Stimulated activated CD8-positive, alpha-beta memory T cell treated with anti-CD3 and anti-CD28 coated beads, Interleukin-12 subunit alpha, Interleukin-12 subunit beta, amount 100 ng/mL, for 4 hours (primary cell): ENCODE results near the gene LARGE2.
A peak's percentile ranks its signal among the peaks of the same experiment; 100 is the strongest.
"Not testable (repeated sequence)": the region's sequence is repeated elsewhere in the genome, so short reads cannot be mapped to it uniquely, and the experiment has no call there.

Experiments
- DNase-seq: peaks from one replicate; pipeline ENCODE4 v3.0.0-alpha.2; 2020; ENCODE audit warnings: low read depth

Gene LARGE2

DNA sequence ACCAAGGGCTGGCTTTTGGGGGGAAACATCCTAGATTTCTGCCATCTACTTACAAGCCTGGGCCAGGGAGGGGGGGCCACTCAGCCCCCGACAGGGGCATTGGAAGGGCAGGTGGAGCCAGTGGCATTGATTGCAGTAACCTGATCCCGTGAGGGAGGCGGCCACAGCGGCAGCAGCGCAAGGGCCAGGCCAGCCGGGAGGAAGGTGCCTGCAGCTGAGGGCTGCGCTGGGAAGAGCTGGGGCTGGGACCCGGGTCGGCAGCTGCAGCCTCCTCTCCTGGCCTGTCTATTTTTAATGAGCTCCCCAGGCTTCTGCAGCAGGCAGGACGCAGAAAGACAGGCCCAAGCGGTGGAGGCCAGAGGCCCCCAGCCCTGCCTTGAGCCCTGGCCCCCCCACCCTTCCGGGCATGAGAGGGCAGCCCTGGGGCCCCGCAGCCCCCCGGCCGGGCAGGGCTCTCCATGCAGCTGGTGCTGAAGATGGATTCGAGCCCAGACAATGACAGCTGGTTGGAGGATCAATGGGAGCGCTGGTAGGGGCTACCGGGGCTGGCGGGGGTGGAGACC, 26.0 kb upstream of the LARGE2 start:
- DNase-seq, result no peak

DNA sequence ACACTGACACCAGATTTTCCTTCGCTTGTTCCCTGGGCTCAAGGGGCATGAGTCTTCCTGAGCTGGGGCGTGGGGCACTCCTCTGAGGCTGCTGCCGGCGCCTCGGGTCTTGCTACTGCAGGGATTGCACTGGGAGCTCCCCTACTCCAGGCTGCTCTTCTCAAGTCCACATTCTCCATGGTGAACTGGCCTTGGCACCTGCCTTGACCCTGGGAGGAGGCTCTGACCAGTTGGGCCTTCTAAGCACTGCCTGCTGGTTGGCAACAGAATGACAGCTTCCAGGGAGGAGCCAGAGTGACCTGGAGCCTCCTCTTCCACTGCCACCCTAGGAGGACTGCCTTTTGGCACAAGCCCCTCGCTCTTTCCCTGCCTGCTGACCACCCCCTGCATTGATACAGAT, 24.9 kb upstream of the LARGE2 start:
- DNase-seq, result no peak

DNA sequence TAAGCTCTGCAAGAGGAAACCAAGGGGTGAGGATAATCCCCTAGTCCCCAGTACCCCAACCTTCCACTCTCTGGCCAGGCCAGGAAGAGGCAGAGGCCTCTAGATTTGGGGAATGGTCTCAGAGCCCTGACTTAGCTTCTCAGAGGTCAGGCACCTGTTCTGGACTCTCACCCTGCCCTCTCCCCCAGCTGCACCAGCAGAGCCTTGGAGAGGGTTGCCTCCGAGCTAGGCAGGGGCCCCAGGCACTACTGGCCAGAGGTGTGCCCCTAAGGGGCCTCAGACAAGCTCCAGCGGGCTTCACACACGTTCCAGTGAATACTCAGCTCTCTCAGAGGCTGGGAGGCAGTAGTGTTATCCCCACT, 23.4 kb upstream of the LARGE2 start:
- no peak for DNase-seq

DNA sequence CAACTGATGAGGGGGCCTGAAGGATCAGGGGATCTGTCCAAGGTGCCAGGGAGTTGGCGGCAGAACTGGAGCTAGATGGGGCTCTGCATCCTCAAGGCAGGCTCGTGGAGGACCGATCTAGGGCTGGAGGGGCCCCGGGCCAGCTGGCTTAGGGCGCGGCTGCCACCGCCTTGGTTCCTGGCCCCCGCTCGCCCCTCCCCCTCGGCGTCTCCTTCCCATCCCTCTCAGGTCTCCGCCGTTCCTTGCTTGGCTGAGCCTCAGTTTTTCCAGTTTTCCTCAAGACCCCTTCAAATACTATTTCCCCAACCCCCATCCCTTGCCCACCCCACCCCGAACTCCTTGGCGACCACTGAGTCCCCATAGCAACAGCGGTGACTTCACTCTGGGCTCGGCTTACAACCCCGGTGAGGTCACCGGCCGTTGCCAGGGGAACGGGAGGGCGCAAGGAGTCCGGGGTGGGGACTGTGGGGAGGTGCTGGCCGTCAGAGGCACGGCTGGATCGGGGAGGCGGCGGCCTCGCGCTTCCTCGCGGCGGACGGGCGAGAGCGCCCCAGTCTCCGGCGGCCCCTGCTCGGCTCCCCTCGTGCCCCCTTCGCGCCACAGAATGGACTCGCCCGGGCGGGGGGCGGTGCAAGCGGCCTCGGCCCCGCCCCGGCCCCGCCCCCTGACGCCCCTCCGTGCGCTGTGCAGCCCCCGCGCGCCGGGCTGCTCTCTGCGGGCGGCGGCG, 22.8 kb upstream of the LARGE2 start:
- DNase-seq, result peak; percentile 55

DNA sequence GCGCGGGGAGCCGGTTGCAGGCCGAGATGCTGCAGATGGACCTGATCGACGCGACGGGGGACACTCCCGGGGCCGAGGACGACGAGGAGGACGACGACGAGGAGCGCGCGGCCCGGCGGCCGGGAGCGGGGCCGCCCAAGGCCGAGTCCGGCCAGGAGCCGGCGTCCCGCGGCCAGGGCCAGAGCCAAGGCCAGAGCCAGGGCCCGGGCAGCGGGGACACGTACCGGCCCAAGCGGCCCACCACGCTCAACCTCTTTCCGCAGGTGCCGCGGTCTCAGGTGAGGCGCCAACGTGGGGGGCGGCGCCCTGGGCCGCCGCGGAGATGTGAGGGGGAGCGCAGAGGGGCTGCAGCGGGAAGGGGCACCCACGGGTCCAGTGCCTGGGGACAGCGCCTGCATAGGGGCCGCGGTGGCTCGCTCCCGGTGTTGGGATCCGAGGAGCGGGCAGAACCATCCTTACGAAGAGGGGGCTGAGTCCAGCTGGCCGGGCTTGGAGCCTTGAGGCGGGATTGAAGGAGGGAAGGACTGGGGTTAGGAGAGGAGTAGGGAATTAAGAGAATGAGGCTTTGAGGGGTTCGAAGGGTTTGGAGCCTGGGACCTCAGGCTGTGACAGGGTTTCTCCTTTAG, 22.2 kb upstream of the LARGE2 start:
- not testable (repeated sequence) for DNase-seq

DNA sequence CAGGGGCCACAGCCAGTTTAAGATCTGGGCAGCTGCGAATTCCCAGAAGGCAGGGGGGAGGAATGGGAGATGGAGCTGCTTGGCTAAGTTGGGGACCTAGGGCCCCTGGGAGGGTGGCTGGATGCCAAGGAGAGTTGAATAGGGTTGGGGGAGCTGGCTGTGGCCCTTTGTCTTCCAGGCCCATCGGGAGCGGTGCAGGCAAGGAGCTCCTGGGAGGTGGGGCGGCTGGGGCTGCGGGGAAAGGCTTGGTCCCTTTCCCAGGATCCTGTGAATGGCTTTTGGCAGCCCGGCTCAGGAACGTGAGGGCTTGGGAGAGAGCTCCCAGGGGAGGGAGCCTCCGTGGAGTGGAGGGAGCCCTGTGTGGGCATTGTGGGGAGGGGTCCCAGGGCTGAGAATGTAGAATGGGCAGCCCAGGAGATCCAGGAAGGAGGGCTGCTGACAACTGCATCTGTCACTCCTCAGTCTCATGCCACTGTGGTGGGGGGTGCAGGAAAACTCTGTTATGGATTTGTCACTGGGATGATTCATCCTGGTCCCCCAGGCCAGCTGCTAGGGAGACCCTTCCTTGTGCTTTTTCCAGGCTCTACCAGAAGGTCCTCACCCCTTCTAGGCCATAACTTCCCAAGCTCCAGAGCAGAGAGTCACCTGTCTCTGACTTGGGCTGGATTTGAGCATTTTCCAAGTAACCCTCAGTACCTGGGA, 21.4 kb upstream of the LARGE2 start:
- DNase-seq, result no peak

DNA sequence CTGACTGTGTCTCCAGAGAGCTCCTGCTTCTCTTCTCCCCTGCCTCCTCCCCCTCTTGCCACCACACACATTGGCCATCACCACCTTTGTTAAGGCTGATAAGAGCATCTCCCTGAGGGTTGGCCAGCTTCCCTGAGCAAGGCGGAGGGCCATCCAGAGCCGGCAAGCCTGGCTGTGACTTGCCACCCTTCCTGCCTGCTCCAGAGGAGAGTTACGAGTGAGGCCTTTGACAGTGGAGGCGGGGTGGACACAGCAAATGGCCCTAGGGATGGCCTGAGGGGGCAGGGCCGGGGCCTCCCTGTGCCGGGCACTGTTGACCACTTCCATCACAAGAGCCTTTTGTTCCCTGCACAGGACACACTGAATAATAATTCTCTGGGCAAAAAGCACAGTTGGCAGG, 20.8 kb upstream of the LARGE2 start:
- DNase-seq, result no peak

DNA sequence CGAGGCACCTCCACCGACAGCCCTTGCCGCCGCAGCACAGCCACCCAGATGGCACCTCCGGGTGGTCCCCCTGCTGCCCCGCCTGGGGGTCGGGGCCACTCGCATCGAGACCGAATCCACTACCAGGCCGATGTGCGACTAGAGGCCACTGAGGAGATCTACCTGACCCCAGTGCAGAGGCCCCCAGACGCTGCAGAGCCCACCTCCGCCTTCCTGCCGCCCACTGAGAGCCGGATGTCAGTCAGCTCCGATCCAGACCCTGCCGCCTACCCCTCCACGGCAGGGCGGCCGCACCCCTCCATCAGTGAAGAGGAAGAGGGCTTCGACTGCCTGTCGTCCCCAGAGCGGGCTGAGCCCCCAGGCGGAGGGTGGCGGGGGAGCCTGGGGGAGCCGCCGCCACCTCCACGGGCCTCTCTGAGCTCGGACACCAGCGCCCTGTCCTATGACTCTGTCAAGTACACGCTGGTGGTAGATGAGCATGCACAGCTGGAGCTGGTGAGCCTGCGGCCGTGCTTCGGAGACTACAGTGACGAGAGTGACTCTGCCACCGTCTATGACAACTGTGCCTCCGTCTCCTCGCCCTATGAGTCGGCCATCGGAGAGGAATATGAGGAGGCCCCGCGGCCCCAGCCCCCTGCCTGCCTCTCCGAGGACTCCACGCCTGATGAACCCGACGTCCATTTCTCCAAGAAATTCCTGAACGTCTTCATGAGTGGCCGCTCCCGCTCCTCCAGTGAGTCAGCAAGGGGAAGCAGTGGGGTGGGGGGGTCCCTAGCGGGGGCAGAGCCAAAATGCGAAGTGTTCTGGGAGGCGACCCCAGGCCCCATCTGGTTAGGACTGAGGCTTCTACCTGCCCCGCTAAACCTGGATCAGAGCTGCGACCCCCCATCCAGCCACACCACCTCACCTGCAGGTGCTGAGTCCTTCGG, 19.7 kb upstream of the LARGE2 start:
- no peak for DNase-seq

DNA sequence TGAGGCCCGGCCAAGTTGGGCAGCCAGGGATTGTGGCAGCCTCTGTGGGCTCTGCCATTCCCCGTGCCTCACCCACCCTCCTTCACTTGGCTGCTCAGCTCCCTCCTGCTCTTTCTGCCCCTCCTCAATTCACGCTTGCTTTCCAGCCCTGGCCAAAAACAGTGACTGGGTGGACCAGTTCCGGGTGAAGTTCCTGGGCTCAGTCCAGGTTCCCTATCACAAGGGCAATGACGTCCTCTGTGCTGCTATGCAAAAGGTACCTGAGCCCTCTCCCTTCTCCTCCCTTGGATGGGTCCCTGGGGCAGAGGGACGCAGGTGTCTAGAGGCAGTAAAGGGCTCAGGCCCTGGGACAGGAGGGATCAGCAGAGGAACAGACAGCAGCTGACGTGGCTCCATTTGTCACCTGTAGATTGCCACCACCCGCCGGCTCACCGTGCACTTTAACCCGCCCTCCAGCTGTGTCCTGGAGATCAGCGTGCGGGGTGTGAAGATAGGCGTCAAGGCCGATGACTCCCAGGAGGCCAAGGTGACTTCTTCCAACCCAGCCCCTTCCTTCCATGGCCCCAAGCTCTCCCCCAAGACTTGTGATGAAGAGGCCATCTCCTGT, 18.0 kb upstream of the LARGE2 start:
- DNase-seq, result no peak

DNA sequence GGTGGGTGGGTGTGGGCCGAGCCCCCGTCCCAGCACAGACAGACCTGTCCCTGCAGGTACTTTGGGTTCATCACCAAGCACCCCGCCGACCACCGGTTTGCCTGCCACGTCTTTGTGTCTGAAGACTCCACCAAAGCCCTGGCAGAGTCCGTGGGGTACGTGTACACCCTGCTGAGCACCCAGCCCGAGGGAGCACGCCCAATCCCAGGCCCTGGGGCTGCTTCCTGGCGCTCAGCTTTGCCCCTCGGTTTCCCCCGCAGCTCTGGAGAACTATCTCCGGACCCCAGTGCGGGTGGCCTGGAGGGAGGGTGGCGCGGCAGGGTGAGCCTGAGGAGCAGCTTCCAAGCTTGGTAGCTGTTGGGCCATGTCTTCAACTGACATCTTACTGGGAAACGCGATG, 17.4 kb upstream of the LARGE2 start:
- DNase-seq, result no peak

DNA sequence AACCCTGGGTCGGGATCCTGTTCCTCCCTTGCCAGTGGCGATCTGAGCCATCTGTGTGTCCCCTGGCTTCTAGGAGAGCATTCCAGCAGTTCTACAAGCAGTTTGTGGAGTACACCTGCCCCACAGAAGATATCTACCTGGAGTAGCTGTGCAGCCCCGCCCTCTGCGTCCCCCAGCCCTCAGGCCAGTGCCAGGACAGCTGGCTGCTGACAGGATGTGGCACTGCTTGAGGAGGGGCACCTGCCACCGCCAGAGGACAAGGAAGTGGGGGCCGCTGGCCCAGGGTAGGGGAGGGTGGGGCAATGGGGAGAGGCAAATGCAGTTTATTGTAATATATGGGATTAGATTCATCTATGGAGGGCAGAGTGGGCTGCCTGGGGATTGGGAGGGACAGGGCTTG, 16.9 kb upstream of the LARGE2 start:
- DNase-seq, result not testable (repeated sequence)

DNA sequence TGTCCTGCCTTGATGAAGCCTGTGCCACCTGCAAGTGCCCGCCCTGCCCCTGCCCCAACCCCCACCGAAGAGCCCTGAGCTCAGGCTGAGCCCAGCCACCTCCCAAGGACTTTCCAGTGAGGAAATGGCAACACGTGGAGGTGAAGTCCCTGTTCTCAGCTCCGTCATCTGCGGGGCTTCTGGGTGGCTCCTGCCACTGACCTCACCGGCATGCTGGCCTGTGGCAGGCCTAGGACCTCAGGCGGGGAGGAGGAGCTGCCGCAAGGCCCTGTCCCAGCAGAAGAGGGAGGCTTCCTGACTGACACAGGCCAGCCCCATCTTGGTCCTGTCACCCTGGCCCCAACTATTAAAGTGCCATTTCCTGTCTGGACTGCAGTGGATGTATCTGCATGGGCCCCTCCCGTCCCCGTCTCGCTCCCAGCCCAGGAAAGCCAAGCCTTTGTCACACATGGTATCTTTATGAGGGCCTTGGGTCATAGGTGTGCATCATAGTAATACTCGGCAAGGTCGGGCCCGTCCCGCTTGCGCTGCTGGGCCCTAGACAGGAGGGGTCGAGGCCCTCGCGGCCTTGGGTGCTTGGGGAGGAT, 16.3 kb upstream of the LARGE2 start:
- DNase-seq, result no peak

DNA sequence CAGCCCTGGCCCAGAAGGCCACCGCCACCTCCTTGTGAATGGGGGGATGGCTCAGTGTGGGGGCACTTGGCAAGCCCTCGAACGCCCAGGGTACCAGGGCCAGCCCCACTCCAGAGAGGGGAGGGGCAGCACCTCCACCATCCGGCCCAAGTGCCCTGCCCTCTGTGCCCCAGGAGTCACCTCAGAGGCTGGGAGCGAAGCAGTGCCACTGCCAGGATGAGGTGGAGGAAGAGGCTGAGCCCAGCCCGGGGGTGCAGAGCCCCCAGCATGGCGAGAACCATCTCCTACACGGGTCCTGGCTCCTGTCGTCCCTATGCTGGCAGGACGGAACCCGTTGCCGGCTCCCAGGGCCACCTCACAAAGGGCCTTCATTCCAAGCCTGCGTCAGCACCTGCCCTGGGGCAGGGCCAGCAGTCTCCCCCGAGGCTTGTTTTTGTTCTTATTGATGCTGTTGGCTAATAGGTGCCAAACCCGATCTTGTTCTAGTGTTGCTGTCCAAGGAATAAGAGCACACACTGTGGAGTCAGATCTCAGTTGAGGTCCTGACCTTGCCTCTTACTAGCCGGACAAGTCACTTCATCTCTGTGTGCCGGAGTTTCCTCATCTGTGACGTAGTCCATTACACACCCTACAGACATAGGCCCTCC, 15.4 kb upstream of the LARGE2 start, which contains the start of gene FREY1:
TSS of gene FREY1 (minus strand) at position 307 of the 647 bp plus-strand sequence. CDS start at position 281, 26 bp downstream.
- DNase-seq, result no peak

DNA sequence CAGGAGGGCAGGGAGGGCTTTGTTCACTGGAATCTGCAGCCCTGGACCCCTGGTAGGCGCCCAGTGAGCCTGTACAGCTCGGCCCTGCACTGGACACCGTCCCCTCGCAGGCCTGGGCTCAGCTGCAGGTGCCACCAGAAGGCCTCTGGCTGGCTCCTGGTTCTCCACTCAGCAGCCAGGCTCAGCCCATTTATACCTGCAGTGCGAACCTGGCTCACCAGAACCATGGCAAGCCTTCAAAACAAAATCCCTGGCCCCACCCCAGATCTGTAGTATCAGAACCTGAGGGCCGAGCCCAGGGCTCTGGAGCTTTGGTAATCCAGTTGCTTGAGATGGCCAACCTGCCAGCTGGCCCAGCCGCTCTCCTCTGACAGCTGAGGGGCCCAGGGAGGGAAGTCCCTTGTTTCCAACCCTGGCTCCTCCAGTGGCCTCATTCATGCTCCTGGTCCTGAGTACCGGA, 14.5 kb upstream of the LARGE2 start:
- DNase-seq, result no peak

DNA sequence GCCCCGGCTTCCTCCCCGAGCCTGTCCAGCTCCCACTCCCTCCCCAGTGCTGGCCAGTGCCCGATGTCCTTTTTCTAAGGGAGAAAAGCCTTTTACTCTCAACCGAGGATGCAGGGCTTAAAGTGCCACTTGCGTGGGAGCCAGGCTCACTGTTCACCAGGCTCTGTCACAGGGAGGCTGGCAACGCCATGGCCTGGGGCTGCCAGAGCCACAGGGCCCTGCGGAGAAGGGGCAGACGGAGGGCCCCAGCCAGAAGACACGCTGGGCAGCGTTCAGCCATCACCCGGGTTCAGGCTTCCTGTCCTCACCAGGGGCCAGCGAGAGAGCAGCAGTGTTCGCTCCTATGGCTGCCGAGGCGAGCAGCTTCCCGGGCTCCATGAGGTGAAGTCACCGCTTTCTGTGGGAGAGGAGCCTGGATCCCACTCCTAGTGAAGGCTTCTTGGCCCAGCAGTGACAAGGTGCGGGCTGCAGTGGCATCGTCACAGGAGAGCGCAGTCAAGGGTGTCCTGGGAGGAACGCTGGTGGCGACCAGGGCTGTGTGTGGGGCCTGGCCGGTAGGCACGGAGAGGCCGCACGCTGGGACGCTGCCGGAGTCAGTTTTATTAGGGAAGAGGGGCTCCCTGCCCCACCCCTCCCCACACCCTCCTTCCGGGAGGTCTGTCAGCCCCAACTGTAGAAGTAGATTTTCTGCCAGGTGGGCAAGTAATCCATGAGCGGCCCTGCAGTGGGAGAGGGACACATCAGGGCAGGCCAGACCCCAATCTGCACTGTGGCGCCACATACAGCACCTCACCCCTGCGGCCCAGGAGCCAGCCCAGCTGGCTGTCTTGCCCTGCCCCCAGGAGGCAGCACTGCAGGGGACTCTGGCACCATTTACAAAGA, 12.6 kb upstream of the LARGE2 start:
- DNase-seq, result no peak

DNA sequence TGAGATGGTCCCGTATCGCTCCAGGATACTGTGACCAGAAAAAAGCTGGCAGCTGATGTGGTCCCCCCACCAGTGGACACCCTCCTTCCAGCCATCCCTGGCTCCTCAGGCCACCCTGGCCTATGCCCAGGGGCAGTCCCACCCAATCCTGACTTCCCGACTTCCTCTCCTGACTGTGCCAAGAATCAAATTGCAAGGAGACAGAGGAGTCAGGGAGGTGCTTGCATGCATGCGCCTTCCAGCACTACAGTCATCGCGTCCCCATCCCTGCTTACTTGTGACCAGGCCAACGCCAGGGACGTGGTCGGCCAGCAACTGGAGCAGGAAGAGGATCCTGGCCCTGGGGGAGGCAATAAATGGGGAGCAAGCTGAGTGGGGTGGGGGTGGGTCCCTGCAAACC, 11.8 kb upstream of the LARGE2 start:
- DNase-seq, result no peak

DNA sequence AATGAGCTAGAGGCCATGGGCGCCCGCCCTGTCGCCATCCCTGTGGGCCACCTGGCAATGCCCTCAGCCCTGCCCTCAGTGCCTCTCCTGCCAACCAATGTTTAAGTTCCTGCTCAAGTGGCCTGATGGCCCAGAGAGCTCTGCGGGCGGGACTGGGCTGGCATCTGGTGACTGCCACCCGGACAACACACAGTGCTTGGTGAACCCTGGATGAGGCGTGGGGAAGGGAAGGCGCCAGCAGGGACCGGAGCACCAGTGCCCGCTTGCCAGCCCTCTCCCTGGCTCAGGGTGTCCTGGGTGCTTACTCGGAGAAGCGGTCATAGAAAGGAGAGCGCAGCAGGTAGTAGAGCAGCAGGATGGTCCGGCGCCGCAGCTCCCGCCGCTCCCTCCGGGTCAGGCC, 8.9 kb upstream of the LARGE2 start:
- DNase-seq, result no peak

DNA sequence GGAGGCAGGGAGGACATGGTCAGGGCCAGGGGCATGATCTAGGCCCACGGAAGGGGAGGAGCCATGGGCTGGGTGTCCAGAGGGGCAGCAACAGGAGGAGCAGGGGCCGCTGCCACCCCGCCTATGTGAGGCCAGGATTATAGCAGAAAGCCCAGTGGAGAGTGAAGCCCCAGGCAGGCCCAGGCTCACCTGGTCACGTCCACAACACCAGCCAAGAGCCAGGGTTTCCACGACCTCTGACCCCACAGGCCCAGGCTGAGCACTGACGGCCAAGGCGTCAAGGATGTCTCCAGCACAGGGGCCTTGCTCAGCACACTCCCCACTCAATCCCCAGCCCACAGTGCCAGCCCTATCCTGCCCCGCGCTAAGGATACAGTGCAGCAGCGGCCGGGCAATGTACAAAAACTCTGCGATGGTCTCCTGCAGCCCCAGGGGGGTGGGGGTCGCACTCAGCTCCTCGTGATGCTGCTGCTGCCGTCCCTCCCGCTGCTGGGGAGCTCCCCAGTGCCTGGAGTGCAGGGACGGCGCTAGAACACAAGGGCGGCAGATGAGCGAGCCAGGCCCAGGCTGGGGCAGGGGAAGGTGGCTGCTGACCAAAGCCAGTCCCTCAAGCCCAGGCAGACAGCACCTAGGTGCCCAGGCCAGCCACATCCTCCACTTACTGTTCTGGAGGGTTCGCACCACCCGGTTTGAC, 8.4 kb upstream of the LARGE2 start:
- no peak for DNase-seq

DNA sequence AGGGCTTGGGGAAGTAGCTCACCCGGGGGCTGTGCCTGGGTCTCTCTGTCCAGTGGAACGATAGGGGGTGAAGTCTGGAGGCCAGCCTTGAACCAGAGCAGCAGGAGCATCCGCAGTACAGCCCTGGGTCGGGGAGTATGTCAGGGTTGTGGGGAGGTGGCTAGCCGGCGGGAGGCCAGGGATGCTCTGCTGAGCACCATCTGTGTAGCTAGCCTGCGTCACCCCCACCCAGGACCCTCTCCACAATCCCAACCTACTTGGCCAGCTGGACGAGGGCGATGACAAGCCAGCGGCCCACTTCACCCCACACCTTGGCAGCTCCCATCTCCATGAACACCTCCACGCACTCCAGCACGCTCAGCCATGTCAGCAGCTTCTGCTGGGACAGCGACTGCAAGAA, 7.0 kb upstream of the LARGE2 start:
- no peak for DNase-seq
